B cell (primary cell): ENCODE measurements around the gene MCF2L. TPM values are rescaled to one million over a fixed set of nuclear protein-coding genes. Genes with fewer than 3 reads are reported as not detected.

Experiments used
- ATAC-seq: fragments of 200-7000 bp; cut with Tn5 transposase; one replicate; pipeline ENCODE4 v1.10.0; 2021; ENCODE audit warnings: low read depth, mild to moderate bottlenecking, moderate number of reproducible peaks, moderate library complexity
- CTCF ChIA-PET: fragments of 350-600 bp; sonication (Branson Sonifier 250); formaldehyde crosslinking; loops from one replicate; lab custom pipeline; 2021; ENCODE audit warnings: antibody characterized with exemption, inconsistent platforms; lab: Charles Lee
- POLR2A ChIA-PET: fragments of 350-600 bp; sonication (Branson Sonifier 250); formaldehyde crosslinking; loops from one replicate; lab custom pipeline; 2021; ENCODE audit warnings: antibody characterized with exemption; lab: Charles Lee
- DNase-seq: peaks from one replicate; pipeline ENCODE4 v3.0.0; 2013
- H2AFZ ChIP-seq: 2 replicates; pipeline ENCODE4 v1.6.1; 2012; ENCODE audit warnings: mild to moderate bottlenecking, low read depth, low read length; ENCODE audit not compliant: insufficient read depth, poor library complexity, severe bottlenecking
- H3K27ac ChIP-seq, 2 donors: 1 replicate in 1 of 2; 2 replicates in 1 of 2; pipeline ENCODE4 v1.5.1; 2012 to 2013; ENCODE audit warnings: low read length in 2 of 2, mild to moderate bottlenecking in 2 of 2, moderate library complexity in 1 of 2
- H3K27me3 ChIP-seq, 4 experiments: fragments of 200-600 bp in 1 of 4; sonication (generic) in 1 of 4; replicated peaks in 1 of 4; 1 replicate in 2 of 4; 2 replicates in 2 of 4; pipeline versions ENCODE4 v1.6.1 to v1.7.0; 2013 to 2016; ENCODE audit warnings: low read length in 3 of 4, mild to moderate bottlenecking in 2 of 4, mixed read lengths in 1 of 4, moderate library complexity in 1 of 4; ENCODE audit not compliant: insufficient read depth in 4 of 4, control insufficient read depth in 3 of 4; ENCODE audit errors: control extremely low read depth in 1 of 4
- H3K36me3 ChIP-seq, 2 experiments: replicated peaks in 1 of 2; 1 replicate in 1 of 2; 2 replicates in 1 of 2; pipeline versions ENCODE4 v1.6.1 to v1.7.1; 2013; ENCODE audit warnings: low read length in 1 of 2; ENCODE audit not compliant: insufficient read depth in 2 of 2, control insufficient read depth in 1 of 2; ENCODE audit errors: control extremely low read depth in 1 of 2, extremely low read depth in 1 of 2
- H3K4me1 ChIP-seq, 2 donors: fragments of 200-600 bp in 1 of 2; sonication (generic) in 1 of 2; 1 replicate in 1 of 2; 2 replicates in 1 of 2; pipeline versions ENCODE4 v1.5.1 to v1.6.1; 2013 to 2017; ENCODE audit warnings: low read length in 2 of 2; ENCODE audit not compliant: control insufficient read depth in 2 of 2, insufficient read depth in 2 of 2
- H3K4me2 ChIP-seq: replicated peaks from 2 replicates; pipeline ENCODE3; 2012; ENCODE audit warnings: mild to moderate bottlenecking, low read depth, low read length; ENCODE audit not compliant: poor library complexity, severe bottlenecking
- H3K4me3 ChIP-seq, 5 experiments: fragments of 200-600 bp in 1 of 5; sonication (generic) in 1 of 5; 1 replicate in 3 of 5; 2 replicates in 2 of 5; pipeline versions ENCODE4 v1.5.1 to v1.7.0; 2011 to 2016; ENCODE audit warnings: low read length in 4 of 5, mild to moderate bottlenecking in 4 of 5, low read depth in 2 of 5, control low read depth in 1 of 5, moderate library complexity in 1 of 5; ENCODE audit not compliant: insufficient read depth in 1 of 5; ENCODE audit errors: control extremely low read depth in 1 of 5, extremely low read depth in 1 of 5
- H3K79me2 ChIP-seq: fragments of 200-600 bp; sonication (generic); one replicate; pipeline ENCODE4 v1.6.0; 2016; ENCODE audit warnings: low read length; ENCODE audit not compliant: control insufficient read depth, insufficient read depth
- H3K9ac ChIP-seq: fragments of 200-600 bp; sonication (generic); 2 replicates; pipeline ENCODE4 v1.6.1; 2017; ENCODE audit warnings: mild to moderate bottlenecking, low read length, moderate library complexity
- H3K9me3 ChIP-seq, 3 donors: one replicate each; pipeline versions ENCODE4 v1.6.1 to v1.7.1; 2013; ENCODE audit warnings: low read length in 2 of 3; ENCODE audit not compliant: control insufficient read depth in 2 of 3, insufficient read depth in 1 of 3; ENCODE audit errors: control extremely low read depth in 1 of 3
- H4K20me1 ChIP-seq: 2 replicates; pipeline ENCODE4 v1.6.0; 2012; ENCODE audit warnings: mild to moderate bottlenecking, low read length; ENCODE audit not compliant: insufficient read depth, control insufficient read depth, poor library complexity, severe bottlenecking
- H3K27ac Mint-ChIP-seq: one replicate; pipeline ENCODE4 v1.8.0; 2021; ENCODE audit warnings: mixed read lengths
- H3K27me3 Mint-ChIP-seq: one replicate; pipeline ENCODE4 v1.8.0; 2021; ENCODE audit warnings: mixed read lengths
- H3K4me1 Mint-ChIP-seq: one replicate; pipeline ENCODE4 v1.8.0; 2021; ENCODE audit warnings: mixed read lengths
- H3K4me3 Mint-ChIP-seq: one replicate; pipeline ENCODE4 v1.8.0; 2021; ENCODE audit warnings: mixed read lengths
- H3K9me3 Mint-ChIP-seq: one replicate; pipeline ENCODE4 v1.8.0; 2022; ENCODE audit warnings: mixed read lengths; ENCODE audit not compliant: insufficient read depth
- CTCF ChIP-seq: fragments of 200-600 bp; IDR thresholded peaks from one replicate; pipeline ENCODE4 v1.8.0; 2022; ENCODE audit warnings: antibody characterized with exemption, mild to moderate bottlenecking
- EZH2 ChIP-seq: IDR thresholded peaks from 2 replicates; pipeline ENCODE4 v1.6.1; 2012; ENCODE audit warnings: borderline replicate concordance, low read depth, mild to moderate bottlenecking, moderate library complexity, low read length; ENCODE audit not compliant: insufficient read depth, poor library complexity, severe bottlenecking
- WGBS: methylation state at CpG from one replicate; pipeline ENCODE4 v1.1.5; 2013; ENCODE audit warnings: missing lambda C conversion rate; ENCODE audit not compliant: insufficient coverage; 5-methylcytosine and 5-hydroxymethylcytosine counted together
- intact Hi-C: fragments of 100-400 bp; cut with micrococcal nuclease; formaldehyde crosslinking; loops from one replicate; pipeline ENCODE4 v1.10.0; 2022
- polyA plus RNA-seq: library from polyadenylated mRNA; depleted of rRNA; stranded (reverse); fragments of >200 nt; gene quantifications from 2 replicates; pipeline ENCODE4 v1.2.3, GENCODE V29; 2012
- total RNA-seq, 2 donors: library from RNA; stranded (reverse); fragments of 120-200 nt in 1 of 2; gene quantifications; 1 replicate in 1 of 2; 2 replicates in 1 of 2; pipeline versions ENCODE4 v1.2.3 to v1.2.4, GENCODE V29; 2013 to 2022

MCF2L gene
- total and polyA plus RNA-seq, 2 donors (not counting 1 experiment from before 2014, with no cell fraction given) = 3.7 to 8.2 TPM

DNA sequence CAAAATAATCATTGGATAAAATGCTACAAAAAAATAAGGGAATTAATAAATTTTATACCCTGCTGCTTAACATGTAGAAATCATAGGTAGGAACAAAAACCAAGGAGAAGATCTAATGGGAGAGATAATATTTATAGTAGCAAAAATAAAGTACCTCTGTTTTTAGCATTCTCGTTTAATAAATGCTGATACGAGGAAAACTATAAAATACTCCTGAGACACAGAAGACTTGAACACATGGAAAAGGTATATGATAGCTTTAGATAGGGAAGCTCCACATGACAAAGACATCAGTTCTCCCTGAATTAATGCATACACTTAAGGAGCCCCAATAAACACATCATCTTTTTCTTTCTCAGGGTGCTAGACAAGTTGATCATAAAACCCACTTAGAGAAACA lies 44.6 kb upstream of the MCF2L start:
- Histone ChIP-seq H3K4me3 (no peak overlapping the region), H4K20me1 (no peaks in the 10 kb centered on the region), H3K9ac (no peak overlapping the region), H3K79me2 (no peaks in the 10 kb centered on the region), H3K4me1 (peaks cover 3 to 6% of the 10 kb centered on the region in 2 donors), H2AFZ (no peak overlapping the region), H3K27me3 (peaks cover 0 to 14% (median 3%) of the 10 kb centered on the region in 4 experiments), H3K9me3 (peaks cover 0 to 3% (median 0%) of the 10 kb centered on the region in 3 donors), H3K4me2 (no peak overlapping the region), H3K27ac (no peak overlapping the region), H3K36me3 (no peaks in the 10 kb centered on the region)
- ChIA-PET CTCF (no interaction called here), POLR2A (no interaction called here)
- peaks cover 30% of the 10 kb centered on the region for H3K27me3 Mint-ChIP-seq
- no CpG with 5 or more reads among the region's 2 CpGs for WGBS
- ATAC-seq (no peak), DNase-seq (no peak)
- H3K4me1 Mint-ChIP-seq = peaks cover 7% of the 10 kb centered on the region
- no peak overlapping the region for H3K27ac Mint-ChIP-seq
- H3K9me3 Mint-ChIP-seq = no peaks in the 10 kb centered on the region
- TF ChIP-seq EZH2 = no peak
- no peak for TF ChIP-seq CTCF
- H3K4me3 Mint-ChIP-seq = no peak overlapping the region
- intact Hi-C loops = no loop called here

DNA sequence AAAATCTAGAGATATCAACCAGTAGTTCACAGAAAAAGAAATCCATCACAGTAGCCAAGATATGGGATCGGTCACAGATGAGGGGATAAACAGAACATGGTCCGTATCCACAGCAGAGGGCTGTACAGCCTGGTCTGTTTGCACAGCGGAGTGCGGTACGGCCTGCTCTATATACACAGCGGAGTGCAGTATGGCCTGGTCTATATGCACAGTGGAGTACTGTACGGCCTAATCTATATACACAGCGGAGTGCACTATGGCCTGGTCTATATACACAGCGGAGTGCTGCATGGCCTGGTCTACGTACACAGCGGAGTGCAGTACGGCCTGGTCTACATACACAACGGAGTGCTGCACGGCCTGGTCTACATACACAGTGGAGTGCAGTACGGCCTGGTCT lies 43.0 kb upstream of the MCF2L start:
- 98% methylated on average over 15 of the region's 15 CpGs for WGBS
- H3K36me3 ChIP-seq = no peaks in the 10 kb centered on the region
- H2AFZ ChIP-seq = no peak overlapping the region
- CTCF ChIA-PET = no interaction called here
- intact Hi-C loops = no loop called here
- peaks cover 0 to 3% (median 0%) of the 10 kb centered on the region in 3 donors for H3K9me3 ChIP-seq
- Mint-ChIP-seq H3K9me3 (no peaks in the 10 kb centered on the region), H3K4me3 (no peak overlapping the region), H3K27me3 (peaks cover 39% of the 10 kb centered on the region), H3K27ac (no peak overlapping the region), H3K4me1 (peaks cover 12% of the 10 kb centered on the region)
- ATAC-seq (no peak), DNase-seq (no peak)
- H3K9ac ChIP-seq = no peak overlapping the region
- no peaks in the 10 kb centered on the region for H4K20me1 ChIP-seq
- H3K4me1 ChIP-seq = peaks cover 6 to 12% of the 10 kb centered on the region in 2 donors
- POLR2A ChIA-PET = no interaction called here
- H3K4me3 ChIP-seq = no peak overlapping the region
- no peaks in the 10 kb centered on the region for H3K79me2 ChIP-seq
- H3K4me2 ChIP-seq = no peak overlapping the region
- H3K27ac ChIP-seq = no peak overlapping the region
- TF ChIP-seq CTCF (no peak), EZH2 (no peak)
- H3K27me3 ChIP-seq = peaks cover 0 to 26% (median 7%) of the 10 kb centered on the region in 4 experiments
